WTC11 (cell line): ENCODE results near the gene MACF1. TPM values are rescaled to one million over a fixed set of nuclear protein-coding genes. Genes with fewer than 3 reads are reported as not detected.

ENCODE experiments used
- ATAC-seq: fragments of 200-7000 bp; cut with Tn5 transposase; 2 replicates; pipeline ENCODE4 v1.10.0; 2021; ENCODE audit warnings: mild to moderate bottlenecking, moderate library complexity
- CTCF ChIA-PET: fragments of 300-600 bp; sonication (Branson Sonifier 250); formaldehyde crosslinking; loops from one replicate; lab custom pipeline; 2021; ENCODE audit warnings: antibody characterized with exemption; lab: Charles Lee
- POLR2A ChIA-PET: fragments of 350-600 bp; sonication (Branson Sonifier 250); formaldehyde crosslinking; loops from one replicate; lab custom pipeline; 2021; ENCODE audit warnings: antibody characterized with exemption; lab: Charles Lee
- DNase-seq: peaks from one replicate; pipeline ENCODE4 v3.0.0; 2021; ENCODE audit warnings: low spot score
- H3K27ac Mint-ChIP-seq: 2 replicates; pipeline ENCODE4 v1.8.0; 2021; ENCODE audit warnings: mixed read lengths
- H3K27me3 Mint-ChIP-seq: 2 replicates; pipeline ENCODE4 v1.8.0; 2021; ENCODE audit warnings: low read depth, mild to moderate bottlenecking, moderate library complexity, mixed read lengths
- H3K36me3 Mint-ChIP-seq: 2 replicates; pipeline ENCODE4 v1.8.0; 2021; ENCODE audit warnings: mixed read lengths
- H3K4me1 Mint-ChIP-seq: 2 replicates; pipeline ENCODE4 v1.8.0; 2022; ENCODE audit warnings: mixed read lengths
- H3K4me3 Mint-ChIP-seq: 2 replicates; pipeline ENCODE4 v1.8.0; 2021; ENCODE audit warnings: mild to moderate bottlenecking, moderate library complexity, mixed read lengths
- H3K9me3 Mint-ChIP-seq: 2 replicates; pipeline ENCODE4 v1.8.0; 2021; ENCODE audit warnings: mixed read lengths
- AFF4 ChIP-seq: sonication (generic); formaldehyde crosslinking; IDR thresholded peaks from 2 replicates; pipeline ENCODE4 v1.8.1; 2023; ENCODE audit warnings: mild to moderate bottlenecking, missing genetic modification reagents, borderline replicate concordance
- ARID4B ChIP-seq: sonication (generic); formaldehyde crosslinking; IDR thresholded peaks from 2 replicates; pipeline ENCODE4 v1.8.0; 2023; ENCODE audit warnings: missing genetic modification reagents, mild to moderate bottlenecking, borderline replicate concordance
- ATF2 ChIP-seq: sonication (generic); formaldehyde crosslinking; IDR thresholded peaks from 2 replicates; pipeline ENCODE4 v1.8.1; 2022; ENCODE audit warnings: low read depth, missing genetic modification reagents, borderline replicate concordance
- ATF3 ChIP-seq: sonication (generic); formaldehyde crosslinking; conservative IDR thresholded peaks from 2 replicates; pipeline ENCODE4 v1.8.1; 2022; ENCODE audit warnings: mild to moderate bottlenecking, missing genetic modification reagents
- CTCF ChIP-seq: fragments of 200-600 bp; IDR thresholded peaks from 2 replicates; pipeline ENCODE4 v1.8.0; 2022; ENCODE audit warnings: antibody characterized with exemption
- FOXP1 ChIP-seq: sonication (generic); formaldehyde crosslinking; IDR thresholded peaks from 2 replicates; pipeline ENCODE4 v1.8.0; 2022; ENCODE audit warnings: missing genetic modification reagents, mild to moderate bottlenecking, moderate library complexity, borderline replicate concordance
- FOXP4 ChIP-seq: sonication (generic); formaldehyde crosslinking; IDR thresholded peaks from 2 replicates; pipeline ENCODE4 v1.8.0; 2022; ENCODE audit warnings: mild to moderate bottlenecking, missing genetic modification reagents
- GTF2I ChIP-seq: fragments of 250-450 bp; sonication (Bioruptor Pico); conservative IDR thresholded peaks from 2 replicates; pipeline ENCODE4 v1.4.0; 2021; ENCODE audit warnings: mild to moderate bottlenecking
- SMAD3 ChIP-seq: sonication (generic); formaldehyde crosslinking; IDR thresholded peaks from 2 replicates; pipeline ENCODE4 v1.8.0; 2022; ENCODE audit warnings: missing genetic modification reagents, mild to moderate bottlenecking, borderline replicate concordance
- SOX15 ChIP-seq: fragments of 250-450 bp; sonication (Bioruptor Pico); IDR thresholded peaks from 2 replicates; pipeline ENCODE4 v1.9.0; 2021; ENCODE audit warnings: mild to moderate bottlenecking
- SP1 ChIP-seq: sonication (generic); formaldehyde crosslinking; conservative IDR thresholded peaks from 2 replicates; pipeline ENCODE4 v1.8.1; 2022; ENCODE audit warnings: missing genetic modification reagents
- ZBTB43 ChIP-seq: sonication (generic); formaldehyde crosslinking; IDR thresholded peaks from 2 replicates; pipeline ENCODE4 v1.8.1; 2023; ENCODE audit warnings: mild to moderate bottlenecking, missing genetic modification reagents
- total RNA-seq: library from RNA; stranded (reverse); gene quantifications from 3 replicates; pipeline ENCODE4 v1.2.3, GENCODE V29; 2021
- TF ChIP-seq, protein P1 (sequence below): fragments of 250-450 bp; sonication (Bioruptor Pico); IDR thresholded peaks from 2 replicates; pipeline ENCODE4 v1.9.0; 2021; ENCODE audit warnings: mild to moderate bottlenecking, borderline replicate concordance
- TF ChIP-seq, protein P2 (sequence below): sonication (generic); formaldehyde crosslinking; IDR thresholded peaks from 2 replicates; pipeline ENCODE4 v1.8.1; 2022; ENCODE audit warnings: low read depth, mild to moderate bottlenecking, moderate library complexity, missing genetic modification reagents, borderline replicate concordance

The MACF1 gene
- total RNA-seq, 1 experiment from 2014 or later, result 327 TPM

GRCh38 chr1:39266269-39266668 is 61.8 kb downstream of the MACF1 start (continued):
- TF ChIP-seq ARID4B (no peak), FOXP1 (CRISPR knock-in tag) (no peak), CTCF (no peak), SMAD3 (no peak)
- TF ChIP-seq, protein P1, sequence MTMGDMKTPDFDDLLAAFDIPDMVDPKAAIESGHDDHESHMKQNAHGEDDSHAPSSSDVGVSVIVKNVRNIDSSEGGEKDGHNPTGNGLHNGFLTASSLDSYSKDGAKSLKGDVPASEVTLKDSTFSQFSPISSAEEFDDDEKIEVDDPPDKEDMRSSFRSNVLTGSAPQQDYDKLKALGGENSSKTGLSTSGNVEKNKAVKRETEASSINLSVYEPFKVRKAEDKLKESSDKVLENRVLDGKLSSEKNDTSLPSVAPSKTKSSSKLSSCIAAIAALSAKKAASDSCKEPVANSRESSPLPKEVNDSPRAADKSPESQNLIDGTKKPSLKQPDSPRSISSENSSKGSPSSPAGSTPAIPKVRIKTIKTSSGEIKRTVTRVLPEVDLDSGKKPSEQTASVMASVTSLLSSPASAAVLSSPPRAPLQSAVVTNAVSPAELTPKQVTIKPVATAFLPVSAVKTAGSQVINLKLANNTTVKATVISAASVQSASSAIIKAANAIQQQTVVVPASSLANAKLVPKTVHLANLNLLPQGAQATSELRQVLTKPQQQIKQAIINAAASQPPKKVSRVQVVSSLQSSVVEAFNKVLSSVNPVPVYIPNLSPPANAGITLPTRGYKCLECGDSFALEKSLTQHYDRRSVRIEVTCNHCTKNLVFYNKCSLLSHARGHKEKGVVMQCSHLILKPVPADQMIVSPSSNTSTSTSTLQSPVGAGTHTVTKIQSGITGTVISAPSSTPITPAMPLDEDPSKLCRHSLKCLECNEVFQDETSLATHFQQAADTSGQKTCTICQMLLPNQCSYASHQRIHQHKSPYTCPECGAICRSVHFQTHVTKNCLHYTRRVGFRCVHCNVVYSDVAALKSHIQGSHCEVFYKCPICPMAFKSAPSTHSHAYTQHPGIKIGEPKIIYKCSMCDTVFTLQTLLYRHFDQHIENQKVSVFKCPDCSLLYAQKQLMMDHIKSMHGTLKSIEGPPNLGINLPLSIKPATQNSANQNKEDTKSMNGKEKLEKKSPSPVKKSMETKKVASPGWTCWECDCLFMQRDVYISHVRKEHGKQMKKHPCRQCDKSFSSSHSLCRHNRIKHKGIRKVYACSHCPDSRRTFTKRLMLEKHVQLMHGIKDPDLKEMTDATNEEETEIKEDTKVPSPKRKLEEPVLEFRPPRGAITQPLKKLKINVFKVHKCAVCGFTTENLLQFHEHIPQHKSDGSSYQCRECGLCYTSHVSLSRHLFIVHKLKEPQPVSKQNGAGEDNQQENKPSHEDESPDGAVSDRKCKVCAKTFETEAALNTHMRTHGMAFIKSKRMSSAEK (CRISPR knock-in tag), result no peak

GRCh38 chr1:39266792-39267191 is 62.3 kb downstream of the MACF1 start:
- no peak overlapping the region for H3K4me3 Mint-ChIP-seq
- ChIA-PET CTCF (interaction anchor here (1.0 to 4.0 kb wide), 6 partner anchors 8 to 175 kb away, joined by 3 to 29 read pairs (median 4); no protein-coding TSS in a partner anchor), POLR2A (no interaction called here)
- ATAC-seq, result no peak
- no peaks in the 10 kb centered on the region; the same call in 1 of the 2 replicates for H3K36me3 Mint-ChIP-seq
- DNase-seq, result no peak
- peak overlapping the region; percentile 42 for H3K27ac Mint-ChIP-seq
- no peaks in the 10 kb centered on the region for H3K27me3 Mint-ChIP-seq
- H3K4me1 Mint-ChIP-seq, result peaks cover 67% of the 10 kb centered on the region
- no peaks in the 10 kb centered on the region for H3K9me3 Mint-ChIP-seq
- TF ChIP-seq SP1 (CRISPR knock-in tag) (no peak), SOX15 (no peak), ATF2 (CRISPR knock-in tag) (no peak), FOXP4 (CRISPR knock-in tag) (no peak), ZBTB43 (no peak), GTF2I (CRISPR knock-in tag) (no peak), ATF3 (CRISPR knock-in tag) (no peak), AFF4 (CRISPR knock-in tag) (no peak)
- TF ChIP-seq, protein P2, sequence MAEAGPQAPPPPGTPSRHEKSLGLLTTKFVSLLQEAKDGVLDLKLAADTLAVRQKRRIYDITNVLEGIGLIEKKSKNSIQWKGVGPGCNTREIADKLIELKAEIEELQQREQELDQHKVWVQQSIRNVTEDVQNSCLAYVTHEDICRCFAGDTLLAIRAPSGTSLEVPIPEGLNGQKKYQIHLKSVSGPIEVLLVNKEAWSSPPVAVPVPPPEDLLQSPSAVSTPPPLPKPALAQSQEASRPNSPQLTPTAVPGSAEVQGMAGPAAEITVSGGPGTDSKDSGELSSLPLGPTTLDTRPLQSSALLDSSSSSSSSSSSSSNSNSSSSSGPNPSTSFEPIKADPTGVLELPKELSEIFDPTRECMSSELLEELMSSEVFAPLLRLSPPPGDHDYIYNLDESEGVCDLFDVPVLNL (CRISPR knock-in tag), result no peak
